CD4-positive, alpha-beta T cell treated with Interleukin-17A for 1 hour (primary cell): ENCODE data around the gene SLC51B.
A peak's percentile ranks its signal among the peaks of the same experiment; 100 is the strongest.
"Not testable (repeated sequence)": the region's sequence is repeated elsewhere in the genome, so short reads cannot be mapped to it uniquely, and the experiment has no call there.

Experiments
- DNase-seq: peaks from one replicate; pipeline ENCODE4 v3.0.0-alpha.2; 2020

SLC51B gene

DNA sequence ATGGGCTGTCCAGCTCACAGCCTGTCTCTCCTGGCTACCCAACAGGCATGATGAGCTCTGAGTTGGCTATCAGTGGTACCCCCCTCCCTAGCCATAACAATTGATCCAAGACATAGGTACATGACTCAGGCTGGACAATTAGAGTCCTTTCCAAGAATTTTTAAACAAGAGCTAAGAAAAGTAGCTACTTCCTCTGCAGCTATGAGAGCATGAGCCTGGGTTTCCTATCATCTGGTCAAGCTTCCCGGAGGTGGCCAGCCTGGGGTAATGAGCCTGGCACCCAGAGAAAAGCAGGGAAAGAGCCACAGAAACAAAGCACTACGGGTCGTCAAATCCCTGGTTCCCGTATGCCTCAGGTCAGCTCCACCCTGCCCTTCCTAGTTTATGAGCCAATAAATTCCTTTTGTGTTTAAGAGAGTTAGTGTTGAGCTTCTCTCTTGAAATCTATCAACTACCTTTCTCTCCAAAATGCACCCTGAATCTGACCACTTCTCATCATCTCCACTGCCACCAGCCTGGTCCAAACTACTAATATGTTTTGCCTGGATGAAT, 2.3 kb upstream of the SLC51B start:
- no peak for DNase-seq

GRCh38 chr15:65044218-65044617, 969 bp upstream of the SLC51B start:
- DNase-seq, result not testable (repeated sequence)

DNA sequence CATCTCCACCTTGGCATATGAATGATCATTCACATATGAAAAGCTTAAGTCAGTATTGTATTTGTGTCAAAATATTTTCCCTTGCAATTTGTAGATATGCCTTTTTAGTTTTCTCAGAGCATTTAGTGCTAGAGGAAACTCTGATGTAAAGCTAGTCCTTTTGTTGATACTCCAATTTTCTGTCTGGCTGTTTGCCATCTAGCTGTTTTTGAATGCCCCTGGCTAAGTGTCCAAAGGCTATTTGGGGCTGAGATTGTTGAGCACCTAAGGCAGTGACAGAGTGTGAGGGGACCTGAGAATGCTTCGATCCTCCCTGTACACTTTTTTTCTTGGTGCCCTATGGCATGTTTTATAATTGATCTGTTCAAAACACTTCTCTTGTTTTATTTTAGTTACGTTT, 3.1 kb downstream of the SLC51B start:
- no peak for DNase-seq

GRCh38 chr15:65049418-65049840, 4.2 kb downstream of the SLC51B start:
- peak; percentile 90 for DNase-seq

DNA sequence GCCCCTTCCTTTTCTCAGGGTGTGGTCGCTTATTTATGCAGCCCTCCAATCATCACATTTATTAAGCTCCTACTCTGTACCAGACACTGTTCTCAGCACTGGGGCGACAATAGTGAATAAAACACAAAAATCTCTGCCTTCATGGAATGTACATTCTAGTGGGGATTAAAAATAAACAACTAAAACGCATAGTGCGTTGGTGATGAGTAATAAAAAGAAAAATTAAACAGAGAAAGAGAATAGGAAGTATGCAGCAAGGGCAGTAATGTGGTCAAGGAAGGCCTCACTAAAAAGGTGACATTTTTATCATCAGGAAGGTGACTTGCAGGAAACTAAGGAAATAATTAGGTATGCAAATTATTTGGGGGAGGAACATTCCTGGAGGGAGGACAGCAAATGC, 5.1 kb downstream of the SLC51B start:
- no peak for DNase-seq

GRCh38 chr15:65051266-65051665, 6.1 kb downstream of the SLC51B start:
- no peak for DNase-seq

GRCh38 chr15:65052956-65053355, 7.8 kb downstream of the SLC51B start:
- no peak for DNase-seq

- peak; percentile 53 for DNase-seq
Measured at GRCh38 chr15:65054333-65055200, 9.4 kb downstream of the SLC51B start.

DNA sequence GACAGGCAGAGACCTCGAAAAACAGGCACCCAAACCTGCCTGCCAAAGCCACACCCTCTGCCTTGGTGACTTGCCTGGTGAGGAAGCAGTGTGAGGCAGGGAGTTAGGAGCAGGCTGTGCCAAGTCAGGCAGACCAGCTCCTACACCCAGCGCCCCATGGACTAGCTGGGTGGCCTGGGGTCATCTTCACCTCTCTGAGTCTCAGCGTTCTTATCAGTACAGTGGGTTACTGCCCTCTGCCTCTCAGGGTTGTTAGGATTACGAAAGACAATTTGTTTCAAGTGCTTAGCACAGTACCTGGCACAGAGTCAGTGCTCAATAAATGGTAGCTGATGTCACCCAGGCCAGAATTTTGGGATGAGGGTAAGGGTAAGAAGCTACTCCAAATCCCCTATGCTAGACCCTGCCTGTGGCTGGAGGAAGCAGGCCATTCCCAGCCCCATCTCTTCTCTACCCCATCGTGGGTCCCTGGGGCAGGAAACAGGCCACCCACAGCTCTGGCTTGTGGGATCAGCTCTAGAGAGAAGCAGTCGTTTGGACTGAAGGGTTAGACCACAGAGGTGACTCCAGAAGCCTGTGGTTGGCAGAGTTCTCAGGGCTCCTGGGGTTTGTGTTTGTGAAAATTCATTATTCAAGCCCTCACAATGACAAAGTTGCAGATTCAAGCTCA, 10.1 kb downstream of the SLC51B start:
- DNase-seq, result no peak

- DNase-seq, result no peak
Measured at GRCh38 chr15:65056106-65056505, 10.9 kb downstream of the SLC51B start.

GRCh38 chr15:65056868-65057548, 11.8 kb downstream of the SLC51B start:
- DNase-seq, result no peak

GRCh38 chr15:65057549-65057940, 12.4 kb downstream of the SLC51B start:
- DNase-seq, result no peak

- DNase-seq, result no peak
Measured at GRCh38 chr15:65058394-65059368, 13.5 kb downstream of the SLC51B start.

- DNase-seq, result no peak
Measured at GRCh38 chr15:65059369-65059750, 14.2 kb downstream of the SLC51B start.

DNA sequence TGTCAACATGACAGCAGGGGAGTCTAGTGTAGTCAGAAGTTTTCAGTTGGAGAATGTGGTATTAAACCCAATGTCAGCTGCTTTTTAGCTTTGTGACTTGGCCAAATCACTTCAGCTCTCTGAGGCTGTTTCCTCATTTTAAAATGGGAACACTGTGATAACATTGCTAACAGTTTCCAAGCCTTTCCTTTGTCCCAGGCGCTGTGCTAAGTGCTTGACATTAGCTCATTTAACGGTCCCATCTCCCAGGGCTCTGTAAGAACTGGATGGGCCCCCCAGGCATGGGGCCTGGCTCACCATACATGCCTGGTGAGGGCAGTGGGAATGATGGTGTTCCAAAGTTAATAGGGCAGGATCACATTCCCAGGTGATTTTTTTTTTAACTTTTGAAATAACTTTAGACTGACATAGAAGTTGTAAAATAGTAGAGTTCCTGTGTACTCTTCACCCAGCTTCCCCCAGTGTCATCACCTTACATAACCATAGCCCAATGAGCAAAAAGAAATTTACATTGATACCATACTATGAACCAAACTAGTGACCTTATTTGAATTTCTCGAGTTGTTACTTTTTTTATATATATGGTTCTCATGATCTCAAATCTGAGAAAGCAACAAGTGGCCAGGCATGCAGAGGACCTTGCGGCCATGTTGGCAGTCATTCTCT, 14.9 kb downstream of the SLC51B start:
- DNase-seq, result no peak

DNA sequence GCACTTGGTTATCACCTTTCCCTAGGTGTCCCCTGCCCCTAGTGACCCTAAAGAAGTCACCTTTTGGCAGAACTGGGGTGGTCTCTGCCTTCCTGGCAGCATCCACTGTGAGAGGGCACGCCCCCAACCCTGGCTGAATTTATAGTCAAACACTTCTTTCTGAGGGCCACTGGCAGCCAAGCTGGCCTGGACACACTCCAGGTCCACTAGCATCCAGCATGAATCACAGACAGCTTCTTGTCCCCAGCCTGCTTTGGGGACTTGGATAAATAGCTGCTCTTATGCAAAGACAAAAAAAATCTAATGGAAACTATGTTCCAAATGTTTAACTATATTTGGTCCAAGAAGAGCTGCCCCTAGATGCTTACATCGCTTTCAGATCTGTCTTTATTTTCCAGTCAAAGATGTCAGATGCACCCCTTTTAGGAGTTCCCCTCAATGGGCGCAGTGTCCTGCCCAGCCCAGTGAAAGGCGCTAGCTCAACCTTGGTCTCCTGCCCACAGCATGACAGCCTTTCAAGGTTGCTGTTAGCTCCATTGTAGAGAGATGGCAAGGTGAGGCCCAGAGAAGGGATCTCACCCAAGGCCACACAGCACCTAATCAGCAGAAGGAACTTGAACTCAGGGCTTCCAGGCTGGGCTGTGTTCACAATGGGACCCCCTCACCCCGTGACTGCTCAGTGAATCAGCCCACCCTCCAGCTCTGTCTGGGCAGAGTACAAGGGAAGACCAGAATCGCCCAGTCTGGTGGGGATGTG, 15.6 kb downstream of the SLC51B start:
- no peak for DNase-seq

GRCh38 chr15:65062061-65062460, 16.9 kb downstream of the SLC51B start:
- DNase-seq, result no peak

DNA sequence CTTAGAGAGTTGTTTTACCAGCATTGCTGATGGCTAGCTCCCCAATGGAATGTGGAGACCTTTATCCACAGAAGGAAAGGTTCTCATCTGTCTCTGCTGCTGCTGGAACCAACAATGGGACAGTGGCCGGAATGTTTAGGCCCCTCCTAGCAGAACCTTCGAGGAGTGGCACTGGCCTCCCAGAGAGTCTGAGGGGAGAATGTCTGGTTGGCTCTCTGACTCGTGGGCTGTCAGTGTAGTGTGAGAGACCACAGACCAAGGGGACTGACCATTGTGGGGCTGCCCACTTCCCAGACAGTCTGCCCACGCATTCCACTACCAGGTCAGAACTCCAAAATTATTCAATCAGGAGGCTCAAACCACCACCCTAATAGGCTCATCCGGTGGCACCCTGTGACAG, 17.5 kb downstream of the SLC51B start:
- no peak for DNase-seq

GRCh38 chr15:65066001-65066634, 20.9 kb downstream of the SLC51B start:
- no peak for DNase-seq

- DNase-seq, result no peak
Measured at GRCh38 chr15:65066635-65067316, 21.6 kb downstream of the SLC51B start.
